Stimulated activated CD4-positive, alpha-beta T cell treated with anti-CD3 and anti-CD28 coated beads, Interleukin-1b, Interleukin-23, amount 100 ng/mL, for 24 hours (primary cell): ENCODE measurements around the gene UBA7.
A peak's percentile ranks its signal among the peaks of the same experiment; 100 is the strongest.
"Not testable (repeated sequence)": the region's sequence is repeated elsewhere in the genome, so short reads cannot be mapped to it uniquely, and the experiment has no call there.

Experiments
- DNase-seq, 4 experiments: peaks; one replicate each; pipeline ENCODE4 v3.0.0-alpha.2; 2020; ENCODE audit warnings: low read depth in 4 of 4, low spot score in 1 of 4

The UBA7 gene, protein sequence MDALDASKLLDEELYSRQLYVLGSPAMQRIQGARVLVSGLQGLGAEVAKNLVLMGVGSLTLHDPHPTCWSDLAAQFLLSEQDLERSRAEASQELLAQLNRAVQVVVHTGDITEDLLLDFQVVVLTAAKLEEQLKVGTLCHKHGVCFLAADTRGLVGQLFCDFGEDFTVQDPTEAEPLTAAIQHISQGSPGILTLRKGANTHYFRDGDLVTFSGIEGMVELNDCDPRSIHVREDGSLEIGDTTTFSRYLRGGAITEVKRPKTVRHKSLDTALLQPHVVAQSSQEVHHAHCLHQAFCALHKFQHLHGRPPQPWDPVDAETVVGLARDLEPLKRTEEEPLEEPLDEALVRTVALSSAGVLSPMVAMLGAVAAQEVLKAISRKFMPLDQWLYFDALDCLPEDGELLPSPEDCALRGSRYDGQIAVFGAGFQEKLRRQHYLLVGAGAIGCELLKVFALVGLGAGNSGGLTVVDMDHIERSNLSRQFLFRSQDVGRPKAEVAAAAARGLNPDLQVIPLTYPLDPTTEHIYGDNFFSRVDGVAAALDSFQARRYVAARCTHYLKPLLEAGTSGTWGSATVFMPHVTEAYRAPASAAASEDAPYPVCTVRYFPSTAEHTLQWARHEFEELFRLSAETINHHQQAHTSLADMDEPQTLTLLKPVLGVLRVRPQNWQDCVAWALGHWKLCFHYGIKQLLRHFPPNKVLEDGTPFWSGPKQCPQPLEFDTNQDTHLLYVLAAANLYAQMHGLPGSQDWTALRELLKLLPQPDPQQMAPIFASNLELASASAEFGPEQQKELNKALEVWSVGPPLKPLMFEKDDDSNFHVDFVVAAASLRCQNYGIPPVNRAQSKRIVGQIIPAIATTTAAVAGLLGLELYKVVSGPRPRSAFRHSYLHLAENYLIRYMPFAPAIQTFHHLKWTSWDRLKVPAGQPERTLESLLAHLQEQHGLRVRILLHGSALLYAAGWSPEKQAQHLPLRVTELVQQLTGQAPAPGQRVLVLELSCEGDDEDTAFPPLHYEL

DNA sequence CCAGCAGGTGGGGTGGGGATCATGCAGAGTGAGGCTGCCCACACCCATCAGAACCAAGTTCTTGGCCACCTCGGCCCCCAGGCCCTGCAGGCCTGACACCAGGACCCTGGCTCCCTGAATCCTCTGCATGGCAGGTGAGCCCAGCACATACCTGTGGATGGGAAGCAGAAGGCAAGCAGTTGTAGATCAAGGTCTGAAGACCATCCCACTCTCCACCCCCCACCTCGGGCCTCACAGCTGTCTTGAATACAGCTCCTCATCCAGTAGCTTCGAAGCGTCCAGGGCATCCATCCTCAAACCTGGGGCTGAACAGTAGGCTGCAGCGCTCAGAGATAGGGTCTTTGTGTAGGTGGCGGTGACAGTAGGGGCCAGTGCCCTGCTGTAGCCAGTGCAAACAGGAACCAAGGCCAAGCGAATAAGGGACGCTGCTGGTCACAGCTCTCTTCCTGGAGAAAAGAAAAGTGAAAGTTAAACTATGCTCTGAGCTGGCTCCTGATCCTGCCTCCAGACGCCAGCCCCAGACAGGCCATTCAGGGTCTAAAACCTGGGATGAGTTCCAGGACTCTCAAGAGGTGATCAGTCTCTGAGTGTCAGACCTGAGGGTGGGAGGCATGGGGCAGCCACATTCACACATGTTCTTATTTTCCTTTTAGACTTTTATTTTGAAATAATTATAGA is at the start of gene UBA7:
Gene UBA7, minus strand, starts transcription at position 457 of the 678 bp plus-strand sequence. Its CDS starts 166 bp downstream, at position 291.
- DNase-seq = no peak

- DNase-seq = no peak
Measured at GRCh38 chr3:49859576-49860305, 46.0 kb upstream of the UBA7 start.

GRCh38 chr3:49856181-49857005 is 42.6 kb upstream of the UBA7 start, which contains the start of gene TRAIP:
Gene TRAIP (minus strand): TSS chr3:49856564. CDS start chr3:49856453, 111 bp downstream.
- peak; percentile 84 to 96 (median 91) for DNase-seq

DNA sequence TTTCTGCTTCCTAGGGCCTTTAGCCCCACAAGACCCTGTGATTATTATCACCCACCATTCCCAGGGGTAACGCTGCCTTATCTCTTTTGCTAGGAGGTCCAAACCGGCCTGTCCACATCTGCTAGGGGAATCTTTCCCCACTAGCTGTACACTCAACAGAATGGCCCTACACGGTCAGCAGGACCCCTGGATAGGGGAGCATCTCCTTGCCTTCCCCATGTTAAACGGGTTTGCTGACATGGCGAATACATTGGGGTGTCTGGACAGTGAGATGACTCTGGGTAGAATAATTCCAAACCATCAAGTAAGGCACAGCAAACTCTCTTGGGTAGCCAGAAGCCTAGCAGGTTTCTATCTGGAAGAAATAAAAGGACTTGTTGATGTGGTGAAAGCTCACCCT is 41.9 kb upstream of the UBA7 start:
- DNase-seq = no peak

GRCh38 chr3:49845694-49846093 is 31.9 kb upstream of the UBA7 start:
- DNase-seq = no peak

DNA sequence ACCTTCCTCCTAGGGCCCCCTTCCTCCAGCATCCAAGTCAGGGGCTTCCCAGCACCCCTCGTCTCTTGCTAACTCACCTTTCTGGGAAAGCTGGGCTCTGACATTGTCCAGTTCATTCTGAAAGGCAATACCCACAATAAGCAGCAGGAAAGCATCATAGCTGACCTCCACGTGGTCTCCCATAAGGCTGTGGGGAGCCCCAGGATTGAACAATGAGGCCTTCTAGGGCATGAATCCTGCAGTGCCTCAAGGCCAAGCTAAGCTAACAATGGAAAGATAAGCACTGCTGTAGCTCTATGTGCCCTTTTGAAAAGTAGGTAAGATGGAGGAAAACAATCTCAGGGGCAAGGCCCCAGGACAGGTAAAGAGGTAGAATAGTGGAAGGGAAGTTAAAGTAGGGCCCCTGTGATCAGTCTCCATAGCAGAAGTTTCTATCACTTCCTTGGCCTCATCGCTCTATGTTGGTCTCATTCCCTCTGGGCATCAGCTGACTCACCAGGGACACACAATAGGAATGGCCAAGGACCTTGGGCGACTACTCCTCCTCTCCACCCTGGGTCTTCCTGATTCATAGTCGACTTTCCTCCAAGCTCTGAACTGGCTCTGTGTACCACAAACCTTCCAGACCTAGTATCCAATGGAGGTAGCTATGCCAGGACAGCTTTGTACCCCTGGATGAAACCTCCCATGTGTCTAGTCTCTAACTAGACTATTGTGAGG is 30.9 kb upstream of the UBA7 start:
- no peak for DNase-seq

DNA sequence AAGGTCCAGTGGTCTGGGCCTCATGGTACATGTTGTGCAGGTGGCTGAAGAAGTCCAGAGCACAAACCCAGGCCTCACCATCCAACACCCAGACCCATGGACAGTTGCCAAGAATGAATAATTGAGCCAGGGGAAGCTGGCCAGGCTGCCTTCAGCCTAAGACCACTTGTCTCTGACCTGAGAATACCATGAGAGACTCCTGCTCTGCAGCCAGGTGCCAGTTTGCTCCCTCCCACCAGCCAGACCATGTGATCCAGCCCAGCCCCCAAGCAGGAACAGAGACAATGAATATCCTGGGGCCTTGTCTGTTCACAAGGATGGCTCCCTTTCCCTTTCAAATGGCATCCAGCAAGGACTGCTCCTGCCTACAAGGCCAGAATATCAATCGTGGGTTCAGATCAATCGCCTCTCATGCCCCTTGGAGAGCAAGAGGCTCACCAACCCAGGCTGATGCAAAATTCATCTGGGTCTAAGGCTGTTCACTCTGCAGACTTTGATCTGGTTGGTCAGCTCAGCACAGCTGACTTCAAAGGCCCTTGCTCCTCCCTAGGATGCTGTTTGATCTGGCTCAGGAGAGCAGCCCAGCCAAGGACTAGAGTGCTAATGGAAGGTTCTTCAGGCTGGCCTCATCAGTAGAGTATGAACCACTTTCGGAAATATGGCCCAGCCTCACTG is 29.2 kb upstream of the UBA7 start:
- no peak for DNase-seq

- DNase-seq = no peak
Measured at GRCh38 chr3:49841806-49842205, 28.1 kb upstream of the UBA7 start.

DNA sequence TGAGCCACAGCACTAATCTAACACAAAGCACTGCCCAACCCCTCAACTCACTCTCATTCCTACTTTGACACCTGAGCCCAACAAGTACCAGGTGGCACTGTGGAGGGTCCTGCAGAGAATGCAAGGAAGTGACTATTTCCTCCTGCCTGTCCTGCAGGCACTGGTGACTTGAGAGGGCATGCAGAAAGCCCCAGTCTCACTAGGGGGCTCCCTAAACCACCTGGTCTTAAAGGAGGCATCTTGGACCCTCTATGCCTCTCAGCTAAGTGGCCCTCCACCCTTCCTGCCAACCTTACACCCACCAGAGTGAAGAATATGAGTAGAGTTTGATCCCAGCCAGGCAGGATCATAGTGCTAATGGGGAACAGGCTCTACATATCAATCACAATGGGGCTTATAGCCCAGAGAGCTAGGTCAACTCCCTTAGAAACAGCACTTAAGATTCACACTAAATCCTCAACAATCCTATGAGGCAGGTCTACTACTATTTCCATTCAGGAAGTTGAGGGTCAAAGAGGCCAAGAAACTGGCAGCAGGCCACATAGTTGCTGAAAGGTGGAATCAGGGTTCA is 27.5 kb upstream of the UBA7 start:
- DNase-seq = no peak

GRCh38 chr3:49840388-49840787 is 26.6 kb upstream of the UBA7 start:
- DNase-seq = no peak

DNA sequence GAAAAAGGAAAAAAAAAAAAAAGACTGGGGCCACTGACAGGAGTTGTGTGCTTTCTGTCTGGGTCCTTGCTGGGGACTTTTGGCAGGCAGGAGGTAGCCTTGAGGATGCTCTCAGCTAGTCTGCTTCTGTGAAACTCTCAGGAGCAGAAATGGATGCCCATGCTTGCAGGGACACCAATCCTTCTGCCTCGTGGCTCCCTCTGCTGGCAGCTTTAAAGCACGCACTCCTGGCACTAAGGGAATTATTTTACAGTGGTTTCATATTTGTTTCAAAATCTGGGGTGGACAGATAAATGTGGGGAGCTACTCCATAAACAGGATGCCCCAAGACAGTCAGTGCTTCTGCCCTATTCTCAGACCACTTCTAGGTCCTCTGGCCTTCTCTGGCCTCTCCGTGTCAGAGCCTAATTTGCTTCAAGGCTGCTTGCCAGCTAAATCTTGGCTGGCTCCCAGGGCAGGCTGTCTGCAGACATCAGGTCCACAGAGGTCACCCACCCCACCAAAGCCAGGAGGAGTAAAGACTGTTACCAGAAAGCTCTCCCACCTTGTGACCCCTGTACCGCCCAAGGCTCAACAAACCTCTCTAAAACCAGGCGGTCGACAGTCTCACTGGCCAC is 25.5 kb upstream of the UBA7 start:
- peak; percentile 58 to 67 (median 62) for DNase-seq

DNA sequence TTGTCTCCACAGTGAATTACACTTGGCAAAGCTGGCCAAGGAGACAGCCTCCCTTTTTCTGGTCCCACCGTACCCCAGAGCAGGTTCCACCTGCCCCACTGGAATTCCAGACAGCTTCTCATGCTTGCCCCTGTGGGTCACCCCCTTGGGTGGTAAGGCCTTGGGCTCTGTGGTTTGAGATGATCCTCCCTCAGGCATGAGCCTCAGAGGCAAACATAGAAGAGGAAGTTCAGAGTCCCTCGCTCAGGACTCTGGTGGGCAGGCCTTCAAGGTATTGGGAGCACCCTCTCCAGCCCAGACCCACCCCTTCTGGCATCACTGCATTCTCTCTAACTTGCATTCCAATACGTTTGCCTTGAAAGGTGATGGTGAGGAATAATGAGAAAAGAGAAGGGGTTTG is 17.6 kb upstream of the UBA7 start:
- no peak for DNase-seq

GRCh38 chr3:49826016-49826415 is 12.3 kb upstream of the UBA7 start:
- no peak for DNase-seq

DNA sequence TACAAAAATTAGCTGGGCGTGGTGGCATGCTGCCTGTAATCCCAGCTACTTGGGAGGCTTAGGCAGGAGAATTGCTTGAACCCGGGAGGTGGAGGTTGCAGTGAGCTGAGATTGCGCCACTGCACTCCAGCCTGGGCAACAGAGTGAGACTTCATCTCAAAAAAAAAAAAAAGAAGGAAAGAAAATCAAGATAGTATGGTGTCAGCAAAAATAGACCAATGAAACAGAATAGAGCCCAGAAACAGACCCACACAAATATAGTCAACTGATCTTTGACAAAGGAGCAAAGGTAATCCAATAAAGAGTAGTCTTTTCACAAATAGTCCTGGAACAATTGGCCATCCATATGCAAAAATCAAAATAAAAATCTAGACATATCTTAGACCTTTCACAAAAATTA is 9.4 kb upstream of the UBA7 start:
- DNase-seq = not testable (repeated sequence)

DNA sequence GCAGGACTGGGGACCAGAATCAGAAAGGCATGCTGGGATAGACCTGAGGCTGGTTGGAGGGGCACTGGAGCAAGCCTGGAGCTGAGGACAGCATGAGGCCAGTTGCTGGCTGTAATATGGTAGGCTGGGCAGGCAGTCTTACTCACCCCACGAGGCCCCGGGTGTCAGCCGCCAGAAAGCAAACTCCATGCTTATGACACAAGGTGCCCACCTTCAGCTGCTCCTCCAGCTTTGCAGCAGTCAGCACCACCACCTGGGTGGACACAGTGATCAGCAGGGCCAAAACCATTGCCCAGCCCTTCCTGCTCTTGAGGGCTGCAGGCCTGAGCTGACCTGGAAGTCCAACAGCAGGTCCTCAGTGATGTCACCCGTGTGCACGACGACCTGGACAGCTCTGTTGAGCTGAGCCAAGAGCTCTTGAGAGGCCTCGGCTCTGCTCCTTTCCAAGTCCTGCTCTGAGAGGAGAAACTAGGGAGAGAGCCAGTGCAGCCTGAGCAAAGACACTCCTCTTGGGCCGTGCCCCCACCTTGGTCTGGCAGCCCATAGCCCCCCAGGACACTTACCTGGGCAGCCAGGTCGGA is 747 bp downstream of the UBA7 start:
- no peak for DNase-seq

- DNase-seq = no peak
Measured at GRCh38 chr3:49807431-49808114, 6.2 kb downstream of the UBA7 start.

GRCh38 chr3:49806850-49807249 is 6.9 kb downstream of the UBA7 start:
- DNase-seq = no peak
